Measurements from ENCODE around the gene SOX4. TPM values are rescaled to one million over a fixed set of nuclear protein-coding genes. Genes with fewer than 3 reads are reported as not detected.

The SOX4 gene
- total RNA-seq, 2 donors from 2014 or later: 95.9 to 96.7 TPM

- peaks cover 37% of the 10 kb centered on the region for H3K36me3 Mint-ChIP-seq (ENCODE audit: low read depth)
- no peak overlapping the region for H3K4me3 Mint-ChIP-seq
- TF ChIP-seq, protein P1, sequence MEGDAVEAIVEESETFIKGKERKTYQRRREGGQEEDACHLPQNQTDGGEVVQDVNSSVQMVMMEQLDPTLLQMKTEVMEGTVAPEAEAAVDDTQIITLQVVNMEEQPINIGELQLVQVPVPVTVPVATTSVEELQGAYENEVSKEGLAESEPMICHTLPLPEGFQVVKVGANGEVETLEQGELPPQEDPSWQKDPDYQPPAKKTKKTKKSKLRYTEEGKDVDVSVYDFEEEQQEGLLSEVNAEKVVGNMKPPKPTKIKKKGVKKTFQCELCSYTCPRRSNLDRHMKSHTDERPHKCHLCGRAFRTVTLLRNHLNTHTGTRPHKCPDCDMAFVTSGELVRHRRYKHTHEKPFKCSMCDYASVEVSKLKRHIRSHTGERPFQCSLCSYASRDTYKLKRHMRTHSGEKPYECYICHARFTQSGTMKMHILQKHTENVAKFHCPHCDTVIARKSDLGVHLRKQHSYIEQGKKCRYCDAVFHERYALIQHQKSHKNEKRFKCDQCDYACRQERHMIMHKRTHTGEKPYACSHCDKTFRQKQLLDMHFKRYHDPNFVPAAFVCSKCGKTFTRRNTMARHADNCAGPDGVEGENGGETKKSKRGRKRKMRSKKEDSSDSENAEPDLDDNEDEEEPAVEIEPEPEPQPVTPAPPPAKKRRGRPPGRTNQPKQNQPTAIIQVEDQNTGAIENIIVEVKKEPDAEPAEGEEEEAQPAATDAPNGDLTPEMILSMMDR (conservative IDR thresholded peaks at IDR 0.05): no peak
- Histone ChIP-seq H3K9ac (ENCODE audit: extremely low read depth, low read length, poor library complexity, severe bottlenecking) (no peak overlapping the region), H3K4me3 (ENCODE audit: low read length) (peak overlapping the region; percentile 92), H3K4me1 (ENCODE audit: control insufficient read depth, insufficient read depth, low read length) (peaks cover 5% of the 10 kb centered on the region), H3K27me3 (ENCODE audit: control insufficient read depth, insufficient read depth, low read length, poor library complexity, severe bottlenecking) (no peaks in the 10 kb centered on the region), H3K27ac (ENCODE audit: low read depth, low read length) (no peak overlapping the region), H3K9me3 (ENCODE audit: control insufficient read depth, low read length) (no peaks in the 10 kb centered on the region), H3K36me3 (ENCODE audit: control insufficient read depth, insufficient read depth, low read length) (peaks cover 25% of the 10 kb centered on the region)
- 26 to 31% methylated on average over 3 of the region's 3 CpGs for WGBS, 2 experiments (ENCODE audit: insufficient coverage in 1 of 2, insufficient read length in 1 of 2)
- DNase-seq: no peak
- H3K27me3 Mint-ChIP-seq (ENCODE audit: insufficient read depth): no peaks in the 10 kb centered on the region
- H3K27ac Mint-ChIP-seq: no peak overlapping the region
- no peaks in the 10 kb centered on the region for H3K9me3 Mint-ChIP-seq
- peaks cover 15% of the 10 kb centered on the region for H3K4me1 Mint-ChIP-seq
These were observed 5.1 kb downstream of the SOX4 start for GRCh38 chr6:21598674-21599023.

GRCh38 chr6:21599051-21599696 is 5.6 kb downstream of the SOX4 start:
- H3K36me3 Mint-ChIP-seq (ENCODE audit: low read depth): peaks cover 37% of the 10 kb centered on the region
- H3K4me3 Mint-ChIP-seq: no peak overlapping the region
- 11 to 45% methylated on average over 2 of the region's 3 CpGs for WGBS, 2 experiments (ENCODE audit: insufficient coverage in 1 of 2, insufficient read length in 1 of 2)
- Histone ChIP-seq H3K9me3 (ENCODE audit: control insufficient read depth, low read length) (no peaks in the 10 kb centered on the region), H3K27me3 (ENCODE audit: control insufficient read depth, insufficient read depth, low read length, poor library complexity, severe bottlenecking) (no peaks in the 10 kb centered on the region), H3K4me3 (ENCODE audit: low read length) (peak overlapping the region; percentile 92), H3K9ac (ENCODE audit: extremely low read depth, low read length, poor library complexity, severe bottlenecking) (no peak overlapping the region), H3K36me3 (ENCODE audit: control insufficient read depth, insufficient read depth, low read length) (peaks cover 25% of the 10 kb centered on the region), H3K4me1 (ENCODE audit: control insufficient read depth, insufficient read depth, low read length) (peaks cover 9% of the 10 kb centered on the region), H3K27ac (ENCODE audit: low read depth, low read length) (no peak overlapping the region)
- TF ChIP-seq, protein P1 (conservative IDR thresholded peaks at IDR 0.05): no peak
- H3K4me1 Mint-ChIP-seq: peaks cover 20% of the 10 kb centered on the region
- no peaks in the 10 kb centered on the region for H3K27me3 Mint-ChIP-seq (ENCODE audit: insufficient read depth)
- no peak for DNase-seq
- peak overlapping the region; percentile 37 for H3K27ac Mint-ChIP-seq
- no peaks in the 10 kb centered on the region for H3K9me3 Mint-ChIP-seq

DNA sequence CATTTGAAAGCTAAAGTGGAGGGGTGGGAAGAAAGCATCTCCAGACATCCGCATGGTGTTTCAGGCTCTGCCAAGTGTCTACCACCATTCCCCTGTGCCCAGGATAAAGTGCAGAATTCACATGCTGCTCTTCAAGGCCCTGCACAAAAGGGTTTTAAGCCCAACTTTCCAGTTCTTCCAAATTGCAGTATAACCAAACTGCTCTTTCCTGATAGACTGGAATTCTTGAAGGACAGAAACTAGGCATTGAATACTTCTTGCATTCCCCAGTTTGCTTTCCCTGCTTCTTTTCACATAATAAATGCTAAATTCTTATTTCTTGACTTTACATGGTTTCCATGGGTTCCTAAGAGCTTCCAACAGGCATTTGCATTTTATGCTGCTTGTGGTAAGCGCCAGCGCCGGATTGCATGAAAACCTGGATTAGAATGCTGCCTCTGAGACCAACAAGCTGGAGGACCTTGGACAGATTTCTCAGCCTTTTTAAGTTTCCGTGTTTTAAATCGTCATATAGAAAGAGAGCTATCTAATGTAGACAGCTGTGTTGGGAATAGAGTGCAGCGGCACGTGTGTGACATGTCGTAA is 7.9 kb downstream of the SOX4 start:
- TF ChIP-seq, protein P1 (conservative IDR thresholded peaks at IDR 0.05): no peak
- DNase-seq: no peak
- peaks cover 9% of the 10 kb centered on the region for H3K4me1 ChIP-seq (ENCODE audit: control insufficient read depth, insufficient read depth, low read length)
- no peaks in the 10 kb centered on the region for H3K9me3 ChIP-seq (ENCODE audit: control insufficient read depth, low read length)
- H3K4me3 ChIP-seq (ENCODE audit: low read length): no peak overlapping the region
- Mint-ChIP-seq H3K27me3 (ENCODE audit: insufficient read depth) (no peaks in the 10 kb centered on the region), H3K4me3 (no peak overlapping the region), H3K36me3 (ENCODE audit: low read depth) (peaks cover 25% of the 10 kb centered on the region), H3K4me1 (peaks cover 24% of the 10 kb centered on the region), H3K27ac (peak overlapping the region; percentile 41), H3K9me3 (no peaks in the 10 kb centered on the region)
- H3K9ac ChIP-seq (ENCODE audit: extremely low read depth, low read length, poor library complexity, severe bottlenecking): no peak overlapping the region
- no peak overlapping the region for H3K27ac ChIP-seq (ENCODE audit: low read depth, low read length)
- peaks cover 25% of the 10 kb centered on the region for H3K36me3 ChIP-seq (ENCODE audit: control insufficient read depth, insufficient read depth, low read length)
- H3K27me3 ChIP-seq (ENCODE audit: control insufficient read depth, insufficient read depth, low read length, poor library complexity, severe bottlenecking): no peaks in the 10 kb centered on the region
- 94 to 96% methylated on average over 5 to 9 of the region's 9 CpGs for WGBS, 2 experiments (ENCODE audit: insufficient coverage in 1 of 2, insufficient read length in 1 of 2)
